Memory B cell (primary cell): Measurements from ENCODE around the gene GRID2.

ENCODE experiments used
- ATAC-seq: fragments of 150-1000 bp; cut with Tn5 transposase; 2 replicates; pipeline ENCODE4 v1.10.0; 2021; ENCODE audit warnings: low read depth, mild to moderate bottlenecking, moderate library complexity
- DNase-seq, 2 donors: peaks; one replicate each; pipeline ENCODE4 v3.0.0; 2022; ENCODE audit warnings: low spot score in 2 of 2
- H3K27ac Mint-ChIP-seq: one replicate; pipeline ENCODE4 v1.8.0; 2022; ENCODE audit warnings: mild to moderate bottlenecking, moderate library complexity, mixed read lengths
- H3K27me3 Mint-ChIP-seq: one replicate; pipeline ENCODE4 v1.8.0; 2022; ENCODE audit warnings: mixed read lengths
- H3K36me3 Mint-ChIP-seq: one replicate; pipeline ENCODE4 v1.8.0; 2022; ENCODE audit warnings: mild to moderate bottlenecking, mixed read lengths
- H3K4me1 Mint-ChIP-seq: one replicate; pipeline ENCODE4 v1.8.0; 2022; ENCODE audit warnings: mixed read lengths
- H3K4me3 Mint-ChIP-seq: one replicate; pipeline ENCODE4 v1.8.0; 2022; ENCODE audit warnings: mild to moderate bottlenecking, moderate library complexity, mixed read lengths
- H3K9me3 Mint-ChIP-seq: one replicate; pipeline ENCODE4 v1.8.0; 2022; ENCODE audit warnings: mixed read lengths

The GRID2 gene

GRCh38 chr4:93394545-93395081 is 1090.8 kb downstream of the GRID2 start:
- ATAC-seq (no peak), DNase-seq (no peak)
- no peaks in the 10 kb centered on the region for H3K27me3 Mint-ChIP-seq
- no peaks in the 10 kb centered on the region for H3K4me1 Mint-ChIP-seq
- H3K36me3 Mint-ChIP-seq, result no peaks in the 10 kb centered on the region
- H3K27ac Mint-ChIP-seq, result no peak overlapping the region
- no peak overlapping the region for H3K4me3 Mint-ChIP-seq
- no peaks in the 10 kb centered on the region for H3K9me3 Mint-ChIP-seq

- Mint-ChIP-seq H3K4me1 (no peaks in the 10 kb centered on the region), H3K36me3 (no peaks in the 10 kb centered on the region), H3K27ac (no peak overlapping the region), H3K4me3 (no peak overlapping the region), H3K9me3 (no peaks in the 10 kb centered on the region), H3K27me3 (no peaks in the 10 kb centered on the region)
- ATAC-seq, result no peak
- no peak for DNase-seq
These were observed 1092.5 kb downstream of the GRID2 start for GRCh38 chr4:93396272-93396671.

GRCh38 chr4:93403571-93403970 is 1099.8 kb downstream of the GRID2 start:
- Mint-ChIP-seq H3K4me3 (no peak overlapping the region), H3K27ac (no peak overlapping the region), H3K9me3 (peaks cover 3% of the 10 kb centered on the region), H3K4me1 (no peaks in the 10 kb centered on the region), H3K27me3 (no peaks in the 10 kb centered on the region), H3K36me3 (no peaks in the 10 kb centered on the region)
- ATAC-seq, result no peak
- DNase-seq, result no peak

GRCh38 chr4:93407493-93408275 is 1103.9 kb downstream of the GRID2 start:
- no peak overlapping the region for H3K4me3 Mint-ChIP-seq
- DNase-seq, result no peak
- no peak overlapping the region for H3K27ac Mint-ChIP-seq
- H3K4me1 Mint-ChIP-seq, result no peaks in the 10 kb centered on the region
- no peak for ATAC-seq
- no peaks in the 10 kb centered on the region for H3K36me3 Mint-ChIP-seq
- no peaks in the 10 kb centered on the region for H3K27me3 Mint-ChIP-seq
- peaks cover 6% of the 10 kb centered on the region for H3K9me3 Mint-ChIP-seq

- H3K9me3 Mint-ChIP-seq, result peaks cover 6% of the 10 kb centered on the region
- no peaks in the 10 kb centered on the region for H3K36me3 Mint-ChIP-seq
- H3K4me1 Mint-ChIP-seq, result no peaks in the 10 kb centered on the region
- no peak overlapping the region for H3K4me3 Mint-ChIP-seq
- no peaks in the 10 kb centered on the region for H3K27me3 Mint-ChIP-seq
- H3K27ac Mint-ChIP-seq, result no peak overlapping the region
- DNase-seq (no peak), ATAC-seq (no peak)
These were observed 1105.3 kb downstream of the GRID2 start for GRCh38 chr4:93409035-93409434.

GRCh38 chr4:93414041-93414550 is 1110.3 kb downstream of the GRID2 start:
- no peak for DNase-seq

GRCh38 chr4:93416344-93417128 is 1112.8 kb downstream of the GRID2 start:
- Mint-ChIP-seq H3K4me3 (no peak overlapping the region), H3K27ac (no peak overlapping the region), H3K36me3 (no peaks in the 10 kb centered on the region), H3K9me3 (no peaks in the 10 kb centered on the region), H3K4me1 (no peaks in the 10 kb centered on the region), H3K27me3 (no peaks in the 10 kb centered on the region)
- ATAC-seq, result no peak
- no peak for DNase-seq

More at GRCh38 chr4:93414041-93414550, 1110.3 kb downstream of the GRID2 start:
- H3K27ac Mint-ChIP-seq, result no peak overlapping the region
- no peaks in the 10 kb centered on the region for H3K27me3 Mint-ChIP-seq
- H3K36me3 Mint-ChIP-seq, result no peaks in the 10 kb centered on the region
- no peak overlapping the region for H3K4me3 Mint-ChIP-seq
- ATAC-seq, result no peak
- H3K4me1 Mint-ChIP-seq, result no peaks in the 10 kb centered on the region
- H3K9me3 Mint-ChIP-seq, result peaks cover 3% of the 10 kb centered on the region

GRCh38 chr4:93431371-93431770 is 1127.6 kb downstream of the GRID2 start:
- H3K27ac Mint-ChIP-seq, result no peak overlapping the region
- no peaks in the 10 kb centered on the region for H3K4me1 Mint-ChIP-seq
- H3K27me3 Mint-ChIP-seq, result no peaks in the 10 kb centered on the region
- no peaks in the 10 kb centered on the region for H3K36me3 Mint-ChIP-seq
- no peak for DNase-seq
- no peak for ATAC-seq
- H3K4me3 Mint-ChIP-seq, result no peak overlapping the region
- peaks cover 1% of the 10 kb centered on the region for H3K9me3 Mint-ChIP-seq

GRCh38 chr4:93433840-93434239 is 1130.1 kb downstream of the GRID2 start:
- DNase-seq (no peak), ATAC-seq (no peak)
- no peaks in the 10 kb centered on the region for H3K4me1 Mint-ChIP-seq
- H3K27me3 Mint-ChIP-seq, result no peaks in the 10 kb centered on the region
- no peak overlapping the region for H3K4me3 Mint-ChIP-seq
- H3K9me3 Mint-ChIP-seq, result peaks cover 1% of the 10 kb centered on the region
- H3K27ac Mint-ChIP-seq, result no peak overlapping the region
- no peaks in the 10 kb centered on the region for H3K36me3 Mint-ChIP-seq

- Mint-ChIP-seq H3K9me3 (peaks cover 4% of the 10 kb centered on the region), H3K27me3 (no peaks in the 10 kb centered on the region), H3K36me3 (no peaks in the 10 kb centered on the region), H3K27ac (no peak overlapping the region), H3K4me3 (no peak overlapping the region), H3K4me1 (no peaks in the 10 kb centered on the region)
- DNase-seq (no peak), ATAC-seq (no peak)
These were observed 1132.3 kb downstream of the GRID2 start for GRCh38 chr4:93436000-93436626.

- Mint-ChIP-seq H3K4me3 (no peak overlapping the region), H3K9me3 (peaks cover 4% of the 10 kb centered on the region), H3K27ac (no peak overlapping the region), H3K4me1 (no peaks in the 10 kb centered on the region), H3K36me3 (no peaks in the 10 kb centered on the region), H3K27me3 (no peaks in the 10 kb centered on the region)
- ATAC-seq, result no peak
- no peak for DNase-seq
These were observed 1134.2 kb downstream of the GRID2 start for GRCh38 chr4:93437991-93438390.

- H3K36me3 Mint-ChIP-seq, result no peaks in the 10 kb centered on the region
- DNase-seq, result no peak
- ATAC-seq, result no peak
These were observed 1141.1 kb downstream of the GRID2 start for GRCh38 chr4:93444860-93445259.

GRCh38 chr4:93446038-93446437 is 1142.3 kb downstream of the GRID2 start:
- Mint-ChIP-seq H3K27ac (no peak overlapping the region), H3K4me1 (no peaks in the 10 kb centered on the region), H3K36me3 (no peaks in the 10 kb centered on the region), H3K27me3 (no peaks in the 10 kb centered on the region), H3K4me3 (no peak overlapping the region), H3K9me3 (peaks cover 3% of the 10 kb centered on the region)
- DNase-seq (no peak), ATAC-seq (no peak)

More at GRCh38 chr4:93444860-93445259, 1141.1 kb downstream of the GRID2 start:
- Mint-ChIP-seq H3K9me3 (peaks cover 3% of the 10 kb centered on the region), H3K27me3 (no peaks in the 10 kb centered on the region), H3K4me3 (no peak overlapping the region), H3K27ac (no peak overlapping the region), H3K4me1 (no peaks in the 10 kb centered on the region)
